ENCODE measurements around the gene TREX2.

Gene TREX2

DNA sequence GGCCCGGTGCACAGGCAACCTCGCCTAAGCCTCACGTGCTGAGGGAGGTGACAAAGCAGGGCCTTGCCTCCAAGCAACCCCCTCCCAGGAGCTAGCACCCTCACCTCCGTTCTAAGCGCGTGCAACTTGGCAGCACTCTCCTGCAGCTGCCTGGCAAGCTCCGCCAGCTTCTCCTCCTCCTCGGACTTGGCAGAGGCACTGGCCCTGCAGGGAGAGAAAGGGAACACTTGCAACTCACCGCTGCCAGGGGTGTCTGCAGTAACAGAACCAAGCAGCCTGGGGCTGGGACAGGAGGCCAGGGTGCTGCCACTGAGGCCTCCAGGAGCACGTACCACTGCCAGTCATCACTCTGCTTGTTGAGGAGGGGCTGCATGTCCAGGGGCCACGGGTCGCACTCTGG lies 10.3 kb upstream of the TREX2 start:
- DNase-seq (ENCODE audit: low read depth), result no peak

DNA sequence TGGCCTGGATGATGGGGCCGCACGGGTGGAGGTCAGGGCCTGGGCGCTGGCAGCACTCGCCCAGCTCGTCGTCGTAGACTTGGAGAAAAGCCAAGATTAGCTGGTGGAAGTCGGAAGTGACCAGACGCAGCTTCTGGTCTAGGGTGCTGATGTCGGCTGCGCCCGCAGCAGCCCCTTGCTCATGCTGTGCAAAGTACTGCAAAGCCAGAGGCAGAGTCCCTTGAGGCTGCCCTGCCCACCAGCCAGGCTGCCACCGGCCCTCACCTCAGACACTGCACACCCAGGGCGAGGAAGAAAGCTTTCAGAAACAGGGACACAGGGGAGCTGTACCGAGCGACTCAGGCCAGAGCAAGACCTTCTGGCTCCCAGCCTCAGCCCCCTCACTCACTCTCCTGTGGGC lies 9.7 kb upstream of the TREX2 start:
- DNase-seq (ENCODE audit: low read depth), result no peak

DNA sequence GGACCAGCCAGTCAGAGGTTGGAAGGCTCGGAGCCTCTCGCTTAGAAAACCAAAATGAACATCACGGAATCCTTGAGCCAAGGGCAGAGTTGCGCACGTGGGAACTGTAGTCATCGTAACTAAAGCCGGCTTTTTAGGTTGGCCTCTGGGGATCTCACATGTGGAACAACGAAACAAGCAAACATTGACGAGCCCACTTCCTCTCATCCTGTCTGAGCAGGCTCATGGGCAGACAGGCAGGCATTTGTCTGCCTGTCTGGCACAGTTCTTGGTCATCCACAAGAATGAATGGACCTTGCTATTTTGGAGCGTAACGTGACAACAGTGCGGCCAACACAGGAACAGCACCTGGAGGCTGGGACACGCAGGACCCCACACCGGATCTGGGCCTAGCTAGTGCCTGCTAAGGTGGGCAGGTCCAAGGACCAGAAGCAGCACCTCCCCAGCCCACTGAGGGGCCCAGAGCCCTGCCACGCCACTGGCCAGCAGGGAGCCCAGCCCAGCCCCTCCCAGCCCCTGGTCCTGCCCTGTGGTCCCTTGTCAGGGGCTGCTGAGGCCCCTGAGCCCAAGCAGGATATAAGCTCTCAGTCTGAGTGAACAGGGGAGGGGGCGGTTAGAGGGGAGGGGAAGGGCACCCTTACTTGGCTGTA lies 9.2 kb upstream of the TREX2 start:
- DNase-seq (ENCODE audit: low read depth), result no peak

DNA sequence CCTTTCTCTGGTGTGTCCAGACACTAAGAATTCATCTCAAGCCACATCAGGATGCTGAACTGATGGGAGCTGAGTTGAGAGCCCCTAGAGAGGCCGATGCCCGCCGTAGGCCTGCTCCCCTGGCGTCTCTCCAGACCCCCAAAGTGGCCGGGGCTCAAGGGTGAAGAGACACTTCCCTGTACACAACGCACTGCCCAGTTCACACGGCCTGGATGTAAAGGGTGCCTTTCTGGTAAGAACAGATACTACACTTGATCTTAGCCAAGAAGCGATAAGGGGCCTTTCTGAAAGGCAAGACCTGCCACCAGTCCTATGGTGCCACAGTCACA lies 5.1 kb upstream of the TREX2 start:
- no peak for DNase-seq (ENCODE audit: low read depth)

DNA sequence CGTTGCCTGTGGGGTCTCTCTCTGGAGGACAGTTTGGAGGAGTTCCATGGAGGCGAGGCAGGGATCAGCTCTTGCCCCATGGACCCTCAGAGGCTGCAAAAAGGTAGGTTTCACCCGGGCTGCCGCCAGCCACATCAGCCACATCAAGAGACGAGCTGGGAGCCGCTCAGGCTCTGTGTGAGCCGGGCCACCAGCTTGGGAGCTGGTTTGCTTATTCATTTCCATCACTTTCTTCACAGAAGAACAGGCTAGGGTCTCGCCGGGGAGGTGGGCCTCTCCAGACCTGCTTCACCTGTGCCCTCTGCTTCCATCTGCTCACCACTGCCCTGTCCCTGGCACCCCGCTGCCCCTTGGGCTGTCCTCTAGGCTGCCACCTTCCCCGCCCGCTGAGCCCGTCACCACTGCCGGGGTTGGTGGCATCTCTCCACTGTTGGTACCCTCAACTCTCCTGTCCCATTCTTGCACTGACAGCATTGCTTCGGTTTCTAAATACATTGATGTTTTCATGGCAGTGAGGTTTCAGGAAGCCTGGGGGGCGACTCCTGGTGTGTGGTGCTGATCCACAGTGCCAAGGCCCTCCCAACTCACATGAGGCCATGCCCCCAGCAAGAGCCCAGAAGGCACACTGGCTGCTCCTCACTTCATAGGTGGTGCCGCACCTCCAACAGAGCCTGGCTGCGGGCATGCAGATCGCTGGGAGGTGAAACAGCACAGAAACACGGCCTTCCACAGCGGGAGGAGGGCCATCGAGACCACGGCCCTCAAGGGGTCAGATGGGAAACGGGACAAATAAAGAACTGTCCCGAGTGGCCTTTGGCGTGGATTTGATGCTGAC lies 4.5 kb upstream of the TREX2 start:
- no peak for DNase-seq (ENCODE audit: low read depth)

DNA sequence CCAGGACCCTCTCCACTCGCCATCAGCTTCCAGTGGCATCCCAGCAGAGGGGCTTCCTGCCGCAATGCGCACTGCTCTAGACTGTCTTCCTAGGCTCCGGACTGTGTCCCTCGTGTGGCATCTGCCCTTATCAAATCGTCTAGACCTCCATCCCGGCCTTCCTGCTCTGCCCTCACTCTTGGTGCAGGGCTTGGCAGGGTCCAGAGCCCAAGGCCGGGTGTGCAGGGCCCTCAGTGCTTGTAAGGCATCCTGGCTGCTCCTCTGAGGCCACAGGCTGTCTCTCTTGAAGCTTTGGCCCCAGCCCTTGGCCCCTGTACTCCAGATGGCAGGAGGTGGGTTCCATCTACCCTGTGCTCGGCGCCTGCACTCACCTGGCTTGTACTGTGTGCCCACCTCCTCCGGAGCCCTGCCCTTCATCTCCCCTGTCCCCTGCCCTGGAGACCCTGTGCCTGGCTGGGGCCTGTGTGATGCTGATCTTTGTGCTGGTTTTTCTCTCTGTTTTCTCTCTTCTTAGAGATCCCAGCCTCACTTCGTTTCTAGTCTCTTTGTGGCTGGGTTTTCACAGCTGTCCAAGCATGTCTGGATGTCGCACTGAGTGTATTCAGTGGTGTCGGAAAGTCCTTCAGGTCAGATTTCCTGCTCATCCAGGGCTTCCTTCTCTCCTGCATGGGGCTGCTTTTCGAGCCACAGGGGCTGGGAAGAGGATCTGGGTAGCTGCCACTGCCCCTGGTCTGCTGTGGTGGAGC lies 3.7 kb upstream of the TREX2 start:
- no peak for DNase-seq (ENCODE audit: low read depth)

DNA sequence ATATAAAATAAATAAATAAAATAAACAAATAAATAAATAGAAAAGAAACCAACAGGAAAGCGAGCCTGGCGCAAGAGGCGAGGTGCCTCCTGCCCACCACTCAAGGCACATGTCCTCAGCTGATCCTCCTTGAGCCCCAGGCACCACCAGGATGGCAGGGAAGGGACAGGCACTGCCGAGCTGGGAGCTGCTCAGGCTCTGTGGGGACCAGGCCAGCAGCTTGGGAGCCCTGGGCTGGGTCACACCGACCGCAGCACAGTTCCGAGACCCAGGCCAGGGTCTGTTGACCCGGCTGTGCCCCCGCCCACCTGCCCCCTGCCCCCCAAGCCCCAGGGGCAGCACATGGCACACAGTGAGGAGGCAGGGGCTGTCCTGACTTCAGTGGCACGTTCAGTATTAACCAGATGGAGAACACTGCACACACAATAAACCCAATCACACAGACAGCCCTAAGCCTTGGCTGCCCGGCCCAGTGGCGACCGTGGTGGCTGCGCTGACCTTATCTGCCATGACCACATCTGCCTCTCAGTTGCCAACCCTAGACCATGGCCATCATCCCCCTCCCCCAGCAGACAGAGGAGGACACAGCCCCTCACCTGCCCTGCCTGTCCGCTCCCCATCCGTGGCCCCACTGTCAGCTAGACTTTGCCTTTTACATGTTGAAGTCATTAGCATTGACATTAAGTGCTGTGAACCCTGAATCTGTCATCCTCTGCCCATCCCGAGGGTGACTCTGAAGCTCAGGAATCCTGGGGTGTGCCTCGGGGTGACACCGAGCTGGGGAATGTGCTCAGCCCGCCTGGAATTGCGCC lies 2.9 kb upstream of the TREX2 start:
- no peak for DNase-seq (ENCODE audit: low read depth)

DNA sequence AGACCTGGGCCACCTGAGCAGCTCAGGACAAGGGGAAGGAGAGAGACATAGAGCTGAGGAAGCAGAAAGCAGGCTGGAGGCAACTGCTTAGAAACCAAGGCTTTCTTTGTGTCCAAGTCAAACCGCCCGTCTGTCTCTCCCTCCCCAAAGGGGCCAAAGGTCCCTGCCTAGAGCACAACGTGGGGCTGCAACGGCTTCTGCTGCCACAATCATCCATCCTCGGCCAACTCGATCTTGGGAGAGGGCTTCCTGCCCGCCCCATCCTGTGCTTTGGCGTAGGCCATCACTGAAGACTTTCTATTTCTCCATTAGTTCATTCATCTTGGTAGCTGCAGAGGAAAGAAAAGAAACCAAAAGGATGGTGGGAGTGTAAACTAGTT lies 1.7 kb upstream of the TREX2 start:
- DNase-seq (ENCODE audit: low read depth), result no peak

DNA sequence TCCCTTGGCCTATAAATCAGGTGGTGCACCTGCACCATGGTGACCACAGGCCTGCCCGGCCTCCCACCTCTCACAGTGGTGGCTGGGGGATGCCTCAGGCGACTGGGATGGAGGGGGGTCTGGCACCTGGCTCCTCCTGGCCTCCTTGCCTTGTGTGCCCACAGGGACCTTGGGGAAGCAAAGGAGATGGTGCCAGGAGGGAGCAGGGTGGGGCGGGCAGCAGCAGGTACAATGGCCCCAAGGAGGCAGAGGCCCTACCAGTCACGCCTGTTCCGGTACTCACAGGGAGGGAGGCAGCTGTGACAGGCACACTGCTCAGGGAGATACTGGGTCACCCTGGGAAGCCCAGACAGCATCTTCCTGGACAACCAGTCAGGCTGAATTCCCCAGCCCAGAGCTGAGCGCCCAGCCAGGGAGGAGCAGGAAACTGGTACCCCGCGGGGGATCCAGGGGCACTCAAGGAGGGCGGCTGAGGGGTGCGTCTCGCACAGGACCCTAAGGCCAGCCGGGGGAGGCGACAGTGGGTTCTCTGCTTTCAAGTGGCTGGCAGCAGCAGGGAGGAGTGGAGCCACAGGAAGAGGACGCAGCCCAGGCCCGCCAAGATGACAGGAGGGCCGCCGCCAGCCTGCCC lies 1.2 kb upstream of the TREX2 start:
- no peak for DNase-seq (ENCODE audit: low read depth)

DNA sequence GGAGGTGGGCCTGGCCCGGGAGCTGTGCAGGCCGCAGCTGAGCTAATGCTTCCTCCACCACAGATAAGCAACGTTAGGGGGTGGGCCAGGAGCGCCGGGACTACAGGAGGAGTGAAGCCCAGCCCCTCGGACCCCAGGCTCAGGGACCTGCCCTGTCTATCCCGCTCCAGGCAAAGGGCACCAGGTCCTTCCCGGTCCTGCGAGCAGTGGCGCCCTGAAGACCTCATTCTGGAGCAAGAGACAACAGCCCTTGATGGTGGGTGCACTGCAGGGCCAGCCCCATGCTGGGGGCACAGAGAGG lies 730 bp upstream of the TREX2 start:
- no peak for DNase-seq (ENCODE audit: low read depth)

DNA sequence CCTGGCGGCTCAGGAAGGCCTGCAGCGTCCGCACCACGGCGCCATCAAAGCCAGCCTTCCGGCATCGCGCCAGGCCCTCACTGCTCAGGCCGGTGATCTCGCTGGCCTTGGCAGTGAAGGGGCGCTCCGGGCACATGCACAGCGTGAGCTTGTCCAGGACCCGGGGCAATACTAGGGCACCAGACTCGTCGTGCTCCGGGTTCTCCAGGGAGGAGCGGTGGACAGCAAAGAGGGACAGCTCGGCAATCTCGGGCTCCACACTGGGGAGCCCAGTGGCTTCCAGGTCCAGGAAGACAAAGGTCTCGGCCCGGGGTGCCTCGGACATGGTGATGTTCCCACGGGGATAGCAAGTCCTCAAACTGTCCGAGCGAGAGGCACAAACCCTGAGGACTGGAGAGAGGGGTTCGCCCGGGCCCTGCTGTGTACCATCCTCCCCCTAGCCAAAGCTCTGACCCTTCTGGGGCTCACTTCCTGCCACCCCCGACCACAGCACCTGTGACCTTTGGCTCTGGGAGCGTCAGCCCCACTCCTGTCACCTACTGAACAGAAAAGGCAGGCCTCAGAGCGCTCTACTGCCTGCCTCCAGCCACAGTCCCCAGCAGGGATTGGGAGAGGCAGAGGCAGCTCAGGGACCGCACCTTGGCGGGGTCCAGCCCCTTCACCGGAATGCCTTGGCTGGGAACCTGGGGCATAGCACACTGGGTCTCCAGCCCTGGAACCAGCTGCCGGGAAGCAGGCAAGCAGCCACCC lies 575 bp downstream of the TREX2 start:
- no peak for DNase-seq (ENCODE audit: low read depth)

DNA sequence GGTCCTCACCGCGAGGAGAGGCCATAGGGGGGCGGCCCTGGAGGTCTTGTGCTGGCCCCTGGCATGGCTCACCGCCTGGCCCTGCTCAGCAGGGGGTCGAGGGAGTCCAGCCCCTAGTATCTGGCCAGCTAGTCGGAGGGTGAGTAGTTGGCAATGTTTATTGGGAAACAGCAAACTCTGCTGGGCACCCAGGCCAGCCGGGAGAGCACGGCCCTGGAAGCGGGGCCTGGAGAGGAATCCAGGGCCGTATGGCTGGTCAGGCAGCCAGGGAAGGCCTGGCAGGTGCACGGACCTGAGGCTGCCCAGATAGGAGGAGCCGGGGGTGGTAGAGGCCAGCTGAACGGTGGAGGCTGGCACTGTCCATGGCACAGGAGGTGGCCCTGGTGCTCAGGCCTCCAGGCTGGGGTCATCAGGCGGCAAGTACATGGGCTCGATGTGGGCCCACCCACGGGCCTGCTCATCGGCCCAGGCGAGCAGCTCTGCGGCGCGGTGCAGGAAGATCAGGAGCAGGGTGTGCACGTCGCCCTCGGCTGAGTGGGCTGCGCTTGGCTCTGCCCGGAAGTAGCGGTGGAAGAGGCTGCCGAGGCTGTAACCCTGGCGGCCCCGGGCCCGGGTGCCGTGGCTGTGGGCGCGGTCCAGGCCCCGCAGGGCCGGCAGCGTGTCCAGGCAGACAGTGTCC lies 1.4 kb downstream of the TREX2 start:
- no peak for DNase-seq (ENCODE audit: low read depth)

DNA sequence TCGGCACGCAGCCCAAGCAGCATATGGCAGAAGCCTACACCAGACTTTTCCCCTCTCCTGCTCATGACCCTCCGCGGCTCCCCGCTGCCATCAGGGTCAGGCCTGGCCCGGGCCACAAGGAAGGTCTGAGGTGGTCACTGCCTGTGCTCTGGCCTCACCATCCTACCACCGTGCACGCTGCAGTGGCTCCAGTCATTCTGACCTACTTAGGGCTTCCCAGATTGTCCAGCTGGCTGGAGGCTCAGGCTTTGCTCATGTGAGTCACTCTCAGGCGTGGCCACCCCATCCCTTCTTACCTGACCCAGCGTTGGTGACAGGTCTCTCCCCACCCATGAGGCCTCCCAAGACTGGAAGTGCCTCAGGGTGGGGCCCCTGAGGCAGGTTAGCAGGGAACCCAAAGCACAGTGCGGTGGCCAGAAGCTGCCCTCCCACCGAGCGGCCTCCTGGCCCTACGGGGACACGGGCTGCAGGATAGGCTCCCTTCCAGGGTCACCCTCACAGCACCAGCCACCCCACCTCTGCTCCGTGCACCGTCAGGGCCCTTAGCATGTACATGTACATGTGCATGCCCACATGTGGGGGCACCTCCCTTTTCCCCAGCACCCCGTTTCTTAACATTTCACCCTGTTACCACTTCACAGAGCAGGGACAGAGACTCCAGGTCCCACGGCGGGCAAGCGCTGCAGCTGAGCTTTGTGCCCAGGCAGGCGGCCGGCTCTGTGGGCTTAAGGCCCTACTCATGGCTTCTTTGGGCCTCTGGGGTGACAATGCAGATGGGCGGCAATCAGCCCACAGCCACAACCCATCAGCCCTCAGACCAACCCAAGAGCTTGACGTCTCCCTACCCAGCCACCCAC lies 2.2 kb downstream of the TREX2 start:
- DNase-seq (ENCODE audit: low read depth), result no peak

DNA sequence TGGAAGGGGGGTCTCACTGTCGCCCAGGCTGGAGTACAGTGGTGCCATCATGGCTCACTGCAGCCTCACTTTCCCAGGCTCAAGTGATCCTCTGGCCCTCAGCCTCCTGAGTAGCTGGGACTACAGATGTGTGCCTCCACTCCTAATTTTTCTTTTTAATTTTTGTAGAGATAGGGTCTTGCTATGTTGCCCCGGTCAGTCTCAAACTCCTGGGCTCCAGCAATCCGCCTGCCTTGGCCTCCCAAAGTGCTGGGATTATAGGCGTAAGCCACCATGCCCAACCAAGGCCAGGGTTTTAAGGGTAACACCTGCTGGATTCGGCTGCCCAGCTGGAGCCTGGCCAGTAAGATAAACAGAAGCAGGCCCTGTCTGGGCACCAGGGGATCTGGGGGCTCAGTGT lies 3.4 kb downstream of the TREX2 start:
- DNase-seq (ENCODE audit: low read depth), result no peak

DNA sequence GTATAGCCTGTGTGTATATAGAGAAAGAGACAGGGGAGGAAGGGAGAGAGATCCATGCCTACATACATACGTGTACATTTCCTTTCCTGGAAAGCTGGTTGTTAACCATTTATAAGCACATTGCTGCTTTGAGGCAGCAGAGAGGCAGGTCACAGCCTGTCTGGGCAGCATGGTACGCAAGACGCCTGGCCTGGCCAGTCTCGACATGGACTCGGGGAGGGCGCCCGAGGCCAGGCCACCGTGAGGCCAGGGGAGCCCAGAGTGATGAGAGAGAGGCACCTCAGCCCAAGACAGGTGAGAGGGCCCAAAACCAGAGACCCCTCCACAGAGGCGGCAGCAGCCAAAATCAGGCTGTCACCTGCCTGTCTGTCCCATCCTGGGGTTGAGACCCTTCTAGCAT lies 3.9 kb downstream of the TREX2 start:
- no peak for DNase-seq (ENCODE audit: low read depth)

DNA sequence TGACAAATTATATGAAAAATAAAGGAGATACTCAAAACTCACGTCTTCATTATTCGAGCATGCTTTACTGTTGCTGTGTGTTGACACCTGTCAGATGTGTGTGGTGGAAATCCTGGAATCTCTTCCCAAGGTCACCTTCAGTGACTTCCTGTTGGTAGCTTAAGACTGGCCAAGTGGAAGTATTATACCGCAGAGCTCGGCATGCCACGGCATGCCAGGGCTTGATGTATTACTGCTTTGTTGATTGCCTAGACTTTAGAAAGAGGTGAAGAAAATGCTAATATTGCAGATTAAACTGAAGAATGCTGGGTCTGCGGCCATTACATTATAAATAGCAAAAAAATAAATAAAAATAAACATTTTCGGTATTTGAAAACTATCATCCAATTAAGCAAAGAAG lies 4.6 kb downstream of the TREX2 start:
- DNase-seq (ENCODE audit: low read depth), result no peak

DNA sequence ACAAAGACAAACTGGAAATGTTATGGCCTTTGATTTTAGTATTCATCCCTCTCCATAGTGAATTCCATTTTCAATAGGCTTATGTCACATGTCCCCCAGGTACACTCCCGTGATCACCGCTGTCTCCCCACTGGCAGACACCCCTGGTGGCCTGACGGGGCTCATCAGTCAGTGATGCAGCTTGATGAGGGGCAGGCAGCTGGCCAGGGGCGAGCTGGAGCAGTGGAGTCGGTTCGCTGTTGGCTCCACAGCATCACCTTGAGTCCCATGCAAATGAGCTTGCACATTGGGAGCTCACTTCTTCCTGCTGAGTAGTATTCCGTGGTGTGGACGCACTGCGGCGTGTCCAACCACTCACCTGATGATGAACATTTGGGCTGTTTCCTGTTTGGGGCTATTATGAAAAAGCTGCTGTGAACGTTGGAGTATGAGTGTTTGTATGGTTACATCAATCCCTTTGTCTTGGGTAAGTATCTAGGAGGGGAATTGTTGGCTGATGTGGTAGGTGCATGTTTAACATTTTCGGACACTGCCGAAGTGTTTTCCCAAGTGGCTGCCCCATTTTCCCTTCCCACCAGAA lies 5.2 kb downstream of the TREX2 start:
- no peak for DNase-seq (ENCODE audit: low read depth)

DNA sequence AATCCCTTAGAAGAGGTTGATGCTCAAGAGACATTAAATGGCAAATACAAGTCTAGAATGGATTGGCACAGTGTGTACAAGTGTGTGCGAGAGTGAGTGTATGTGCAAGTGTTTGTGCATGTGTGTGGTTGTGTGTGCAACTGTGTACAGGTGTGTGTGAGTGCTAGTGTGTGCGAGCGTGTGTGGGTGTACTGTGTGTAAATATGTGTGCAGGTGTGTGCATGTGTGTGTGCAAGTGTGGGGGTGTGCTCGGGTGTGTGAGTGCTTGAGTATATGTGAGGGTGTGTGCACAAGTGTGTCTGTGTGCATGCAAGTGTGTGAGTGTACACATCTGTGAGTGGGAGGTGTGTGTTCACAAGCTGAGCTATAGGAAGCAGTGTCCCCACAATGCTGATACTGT lies 5.9 kb downstream of the TREX2 start:
- DNase-seq (ENCODE audit: low read depth), result no peak

DNA sequence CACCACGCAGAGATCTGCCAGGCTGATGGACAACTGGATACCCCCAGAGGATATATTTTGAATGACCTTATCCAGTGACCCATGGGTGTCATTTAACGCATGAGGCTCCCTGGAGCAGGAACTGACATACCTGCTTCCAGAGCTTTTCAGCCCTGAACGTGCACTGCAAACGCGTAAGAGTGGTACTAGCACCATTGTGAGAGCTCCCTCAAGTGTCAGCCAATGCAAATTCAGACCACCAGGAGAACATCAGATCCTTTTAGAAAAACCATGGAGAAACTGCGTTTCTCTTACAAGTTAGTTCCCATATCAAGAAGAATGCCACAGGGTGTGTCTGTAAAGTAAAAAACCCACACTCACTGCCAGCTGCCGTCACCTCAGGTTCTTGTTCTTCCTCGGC lies 7.3 kb downstream of the TREX2 start:
- DNase-seq (ENCODE audit: low read depth), result no peak

DNA sequence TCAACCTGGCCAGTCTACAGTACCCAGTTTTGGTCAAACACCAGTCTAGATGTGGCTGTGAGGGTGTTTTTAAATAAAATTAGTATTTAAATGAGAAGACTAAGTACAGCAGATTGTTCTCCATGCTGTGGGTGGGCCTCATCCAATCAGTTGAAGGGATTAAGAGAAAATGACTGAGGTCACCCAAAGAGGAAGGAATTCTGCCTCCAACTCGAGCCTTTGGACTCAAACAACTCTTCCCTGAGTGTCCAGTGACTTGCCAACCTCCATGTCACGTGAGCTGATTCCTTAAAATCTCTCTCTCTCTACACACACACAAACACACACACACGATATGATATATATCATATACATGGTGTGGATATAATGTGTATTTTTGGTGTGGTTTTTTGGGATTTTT lies 10.0 kb downstream of the TREX2 start:
- DNase-seq (ENCODE audit: low read depth), result no peak

All from activated T-helper 1 cell treated with Interleukin-2 at 50 U/mL for 16 hours (primary cell).